Hematopoietic multipotent progenitor cell treated with erythropoietin and hydrocortisone succinate and interleukin-3 and kit ligand, for 8 days (in vitro differentiated cells): ENCODE measurements around the gene MAML2.

ENCODE experiments used
- DNase-seq: peaks from one replicate; pipeline ENCODE4 v3.0.0-alpha.2; 2015

The MAML2 gene

DNA sequence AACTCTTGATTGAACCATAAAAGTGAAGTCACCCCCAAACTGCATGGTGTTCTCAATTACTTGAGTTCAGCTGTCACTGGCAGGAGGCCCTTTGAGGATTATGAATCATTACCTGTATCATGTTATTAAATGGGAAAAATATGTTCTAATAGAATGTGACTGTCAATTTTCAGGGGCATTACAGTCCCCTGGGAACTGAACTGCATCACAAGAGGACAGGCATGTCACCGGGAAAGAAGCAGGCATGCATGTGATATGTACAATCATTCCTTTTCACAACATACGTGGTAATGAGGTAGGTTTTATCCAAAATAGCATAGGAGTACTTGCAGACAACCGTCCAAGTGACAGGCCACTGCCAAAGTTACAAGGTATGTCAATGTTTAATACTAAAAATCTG, 165.8 kb downstream of the MAML2 start:
- DNase-seq, result no peak

DNA sequence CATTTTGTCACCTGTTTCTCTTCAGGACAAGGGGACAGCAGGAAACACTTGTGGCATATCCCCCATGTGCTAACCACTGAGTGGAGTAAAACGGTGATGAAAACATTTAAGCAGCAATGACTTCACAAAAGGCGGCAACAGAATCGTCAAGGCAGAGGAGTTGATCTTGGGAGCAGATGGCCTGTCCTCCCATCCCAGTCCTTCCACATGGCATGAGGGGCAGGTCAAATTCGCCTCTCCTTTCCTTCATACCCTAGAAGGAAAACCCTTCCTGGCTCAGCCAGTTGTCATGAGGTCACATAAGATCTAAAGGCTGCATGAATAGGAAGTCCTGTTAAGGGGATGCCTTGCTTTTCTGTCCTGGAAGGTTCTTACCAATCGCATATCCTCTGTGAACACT, 169.1 kb downstream of the MAML2 start:
- no peak for DNase-seq

DNA sequence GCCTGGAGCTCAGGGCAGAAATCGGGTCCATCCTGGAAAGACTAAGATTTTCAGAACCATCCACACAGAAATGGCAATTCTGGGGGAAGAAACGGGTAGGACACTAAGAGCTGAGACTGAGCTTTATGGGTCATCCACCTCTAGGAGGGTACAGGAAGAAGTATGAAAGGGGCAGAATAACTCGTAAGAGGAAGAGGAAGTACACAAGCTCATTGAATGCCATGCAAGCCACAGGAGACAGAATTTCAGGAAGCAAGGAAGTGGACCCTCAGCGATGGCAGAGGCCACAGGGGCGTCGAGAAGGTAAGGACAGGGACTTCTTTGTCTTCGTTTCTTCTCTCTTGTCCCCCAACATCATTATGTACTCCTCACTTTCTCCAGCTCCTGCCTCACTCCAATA, 169.6 kb downstream of the MAML2 start:
- no peak for DNase-seq

DNA sequence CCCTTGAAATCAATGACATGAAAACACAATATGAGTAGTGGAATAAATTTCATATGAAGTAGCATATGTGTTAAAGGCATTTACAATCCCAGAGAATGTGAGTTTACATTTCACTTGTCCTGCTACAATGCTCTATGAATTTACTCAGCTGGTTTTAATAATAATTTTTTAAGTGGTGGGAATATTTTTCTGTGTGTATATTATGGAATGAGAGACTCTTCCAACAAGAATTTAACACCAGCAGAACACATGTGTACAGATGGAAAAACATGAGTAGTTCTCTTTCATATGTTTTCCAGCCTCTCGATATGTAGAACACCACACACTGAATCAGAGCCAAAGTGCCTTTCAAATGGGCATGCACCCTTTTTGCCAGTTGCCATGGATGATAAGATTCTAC, 170.4 kb downstream of the MAML2 start:
- DNase-seq, result no peak

DNA sequence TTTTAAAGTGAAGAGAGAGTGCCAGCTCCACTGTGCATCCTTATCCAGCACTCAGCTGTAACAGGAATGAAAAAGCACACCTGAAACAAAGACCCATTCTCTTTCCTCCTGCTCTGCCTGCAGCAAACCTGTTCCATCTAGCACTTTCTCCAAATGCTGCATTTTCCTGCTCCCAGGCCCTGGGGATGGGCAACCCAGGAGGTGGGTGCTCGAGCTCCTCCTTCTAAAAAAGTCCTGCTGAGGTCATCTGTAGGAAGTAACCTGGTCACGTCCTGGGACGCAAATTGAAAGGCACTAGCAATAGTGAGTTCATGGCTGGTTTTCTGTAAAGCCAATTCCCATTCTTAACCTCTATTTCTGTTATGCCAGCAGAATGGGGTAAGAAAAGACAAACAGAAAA, 173.7 kb downstream of the MAML2 start:
- no peak for DNase-seq

DNA sequence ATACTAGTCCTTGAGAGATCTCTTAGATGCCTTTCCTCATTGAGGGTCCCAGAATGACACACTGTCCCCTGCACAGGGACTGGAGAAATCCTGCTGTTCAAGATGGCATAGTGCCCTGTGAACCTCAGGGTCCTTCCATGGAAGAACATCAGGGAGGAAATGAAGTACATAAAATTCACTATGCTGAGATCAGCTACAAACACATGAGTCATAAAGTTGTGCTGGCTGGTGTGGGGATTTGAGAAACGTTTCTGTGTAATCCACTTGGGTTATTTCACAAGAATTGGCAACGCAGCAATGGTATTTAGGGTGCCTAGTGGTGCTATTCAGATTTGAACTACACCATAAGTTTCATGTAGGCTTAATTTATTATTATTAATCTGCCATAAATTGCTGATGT, 174.4 kb downstream of the MAML2 start:
- no peak for DNase-seq

DNA sequence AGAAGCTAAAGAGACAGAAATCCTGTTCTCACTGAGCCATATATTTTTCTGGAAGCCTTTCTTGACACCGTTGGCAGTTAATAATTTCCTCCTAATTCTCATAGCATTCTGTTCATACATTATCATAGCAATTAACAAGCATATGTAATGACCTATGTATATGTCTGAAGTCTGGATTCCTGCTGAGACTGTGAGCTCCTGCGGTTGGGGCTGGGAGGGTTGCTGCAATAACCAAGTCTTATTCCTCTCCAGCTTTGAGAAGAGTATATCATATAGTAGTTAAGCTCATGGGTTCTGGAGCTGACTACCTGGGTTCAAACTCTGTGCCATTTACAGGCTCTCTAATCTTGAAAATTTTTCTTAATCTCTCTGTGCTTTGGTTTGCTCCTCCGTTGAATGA, 175.2 kb downstream of the MAML2 start:
- DNase-seq, result no peak

DNA sequence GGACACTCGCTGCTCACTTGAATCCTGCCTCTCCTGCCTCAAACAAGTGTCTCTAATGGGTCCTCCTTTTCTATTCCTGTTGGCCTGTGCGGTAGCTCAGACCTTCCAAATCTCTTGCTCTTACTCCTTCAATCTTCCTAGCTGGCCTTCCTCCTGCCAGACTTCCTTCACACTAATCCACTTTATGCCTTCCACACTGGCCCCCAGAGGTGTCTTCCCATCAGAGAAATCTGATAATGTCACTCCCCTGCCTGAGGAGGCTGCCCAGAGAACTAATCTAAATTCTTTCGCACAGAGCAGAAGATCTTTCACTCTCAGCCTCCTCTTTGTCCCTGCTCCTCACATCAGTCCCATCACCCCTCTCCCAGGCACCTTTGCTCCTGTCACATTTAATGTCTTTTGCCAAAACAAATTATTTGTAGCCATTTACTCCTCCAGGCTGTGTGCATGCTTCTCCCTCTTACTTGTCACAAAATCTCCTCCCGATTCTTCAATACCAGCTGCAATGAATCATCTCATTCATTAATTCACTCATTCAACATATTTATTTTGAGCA, 175.7 kb downstream of the MAML2 start:
- DNase-seq, result no peak

DNA sequence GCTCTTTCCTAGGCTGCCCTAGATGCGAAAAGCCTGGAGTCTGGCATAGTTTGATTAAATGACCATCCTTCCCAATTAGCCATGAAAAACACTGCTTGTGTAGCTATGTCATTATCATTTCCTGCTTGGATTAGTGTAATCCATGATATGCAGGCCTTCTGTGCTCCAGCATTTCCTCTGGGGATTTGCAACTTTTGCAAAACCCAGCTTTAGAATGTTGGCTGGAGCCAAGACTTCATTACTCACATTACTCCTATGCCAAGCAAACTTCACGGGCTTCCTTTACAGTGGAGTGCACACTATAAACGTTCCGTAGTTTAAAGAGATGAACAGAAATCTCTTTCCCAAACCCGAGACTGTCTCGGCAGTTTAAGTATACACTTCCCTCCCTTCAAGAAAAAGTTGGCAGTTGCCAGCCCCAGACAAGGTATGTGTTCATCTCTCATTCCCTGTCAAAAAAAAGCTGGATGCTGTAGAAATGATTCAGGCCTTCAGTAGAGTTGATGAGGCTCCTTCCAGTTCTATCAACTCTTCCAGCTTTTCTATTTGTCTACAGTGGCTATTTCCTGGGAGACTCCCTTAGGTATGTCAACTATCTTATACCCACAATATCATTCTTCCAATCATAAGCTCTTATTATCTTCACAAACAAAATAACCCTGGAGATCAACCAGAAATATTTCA, 180.0 kb downstream of the MAML2 start:
- DNase-seq, result no peak

DNA sequence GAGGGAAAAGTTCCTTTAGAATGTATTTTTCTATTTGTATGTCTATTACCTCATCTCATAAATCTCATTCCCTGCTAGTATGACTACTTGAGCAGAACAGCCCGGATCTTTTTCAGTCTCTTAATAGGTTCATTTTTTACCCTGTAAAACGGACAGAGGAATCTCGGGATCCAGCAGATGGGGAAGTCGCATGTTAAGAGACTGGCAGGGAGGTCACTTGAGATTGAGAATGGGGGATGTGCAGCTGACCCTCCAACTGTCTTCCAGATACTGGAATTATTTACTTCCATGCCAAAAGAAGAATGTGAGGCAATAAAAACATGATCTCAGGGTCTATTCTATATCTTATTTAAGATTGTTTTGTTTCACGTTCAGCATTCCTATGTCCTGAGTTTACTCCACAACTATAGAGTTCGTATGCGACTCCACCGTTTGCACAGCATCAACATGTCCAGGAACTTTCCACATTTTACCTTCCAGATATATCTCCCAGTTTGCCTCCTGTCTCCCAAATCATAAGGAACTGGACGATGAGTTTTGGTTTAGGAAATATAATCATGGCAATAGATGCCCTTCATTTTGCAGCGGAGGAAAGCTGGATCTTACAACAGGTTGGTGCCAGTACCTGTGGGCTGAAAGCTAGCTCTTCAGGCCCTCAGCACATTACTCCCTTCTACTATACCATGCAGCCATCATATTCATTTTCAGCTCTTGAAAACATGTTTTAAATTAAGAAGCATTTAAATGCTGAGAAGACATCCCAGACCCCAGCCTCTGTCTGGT, 181.5 kb downstream of the MAML2 start:
- DNase-seq, result no peak

DNA sequence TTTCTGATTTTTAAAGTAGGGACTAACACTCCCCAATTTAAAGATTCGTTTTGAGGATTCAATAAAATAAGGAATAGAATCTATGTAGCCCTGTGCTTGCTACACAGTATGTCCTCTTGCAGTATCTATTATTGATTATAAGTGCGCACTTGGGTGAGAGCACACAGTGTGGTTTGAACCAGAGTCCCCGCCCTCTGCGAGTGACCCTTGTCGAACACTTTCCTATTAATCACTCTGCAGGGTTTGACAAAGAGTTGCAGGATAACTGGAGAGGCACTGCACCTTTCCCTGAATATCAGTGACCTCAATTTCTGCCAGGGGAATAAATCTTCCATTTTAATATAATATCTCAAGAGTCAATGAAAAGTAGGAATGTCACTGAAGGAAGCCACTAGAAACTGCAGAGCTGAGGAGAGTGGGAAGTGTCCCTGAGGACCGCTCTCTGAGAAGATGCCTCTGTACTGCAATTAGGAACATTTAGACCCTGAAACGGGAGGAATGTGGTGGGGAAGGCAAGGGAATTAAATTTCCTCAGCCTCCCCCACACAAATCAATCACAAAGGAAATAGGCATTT, 182.2 kb downstream of the MAML2 start:
- DNase-seq, result no peak

DNA sequence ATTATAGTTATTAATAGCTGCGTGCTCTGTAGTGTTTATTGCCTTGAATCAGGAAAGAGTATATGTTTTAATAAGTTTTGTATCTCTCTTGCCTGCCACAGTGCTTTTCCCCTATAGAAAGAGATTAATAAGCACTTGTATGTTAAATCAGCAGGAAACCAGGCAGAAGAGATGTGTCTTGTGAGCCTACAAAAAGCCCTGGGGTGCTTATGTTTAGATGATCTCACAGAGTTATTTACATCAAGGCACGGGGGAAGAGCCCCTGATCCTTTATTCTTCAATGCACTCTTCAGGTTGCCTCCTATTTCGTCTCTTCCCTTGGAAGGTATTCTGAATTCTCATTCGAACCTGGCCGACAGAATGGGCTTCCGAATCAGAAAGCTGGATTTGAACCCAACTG, 183.0 kb downstream of the MAML2 start:
- DNase-seq, result no peak

DNA sequence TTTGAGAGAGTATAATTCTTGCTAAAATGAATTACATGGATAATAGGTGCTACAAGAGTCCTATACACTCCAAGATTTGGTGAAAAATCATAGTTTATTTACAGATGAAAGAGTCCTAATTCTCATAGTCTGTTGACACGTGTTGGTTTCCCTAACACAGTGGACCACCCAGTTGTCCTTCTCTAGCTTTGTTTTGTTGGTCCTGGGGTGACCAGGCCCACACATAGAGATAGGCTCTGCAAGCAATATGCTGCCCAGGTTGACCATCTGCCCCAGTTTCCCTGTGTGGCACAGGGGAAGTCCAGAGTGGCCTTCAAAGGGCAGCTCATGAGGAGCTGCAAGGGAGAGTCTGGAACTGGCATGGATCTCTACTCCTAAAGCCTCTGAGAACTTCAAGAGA, 184.9 kb downstream of the MAML2 start:
- no peak for DNase-seq

DNA sequence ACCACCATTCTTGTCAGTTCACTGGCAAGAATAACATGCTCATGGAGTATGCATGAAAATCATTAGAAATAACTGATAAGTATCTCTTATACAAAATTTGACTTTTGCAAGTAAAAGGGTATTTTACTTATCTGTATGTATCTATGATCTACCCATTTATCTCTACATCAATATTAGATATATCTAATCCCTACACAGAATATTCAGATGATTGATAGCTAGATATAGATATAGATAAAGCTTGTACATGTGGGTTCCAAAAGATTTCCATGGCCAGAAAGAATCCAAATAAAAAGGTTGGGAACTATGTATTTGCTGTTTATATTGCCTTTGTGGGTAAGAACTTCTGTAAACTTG, 185.5 kb downstream of the MAML2 start:
- DNase-seq, result no peak

DNA sequence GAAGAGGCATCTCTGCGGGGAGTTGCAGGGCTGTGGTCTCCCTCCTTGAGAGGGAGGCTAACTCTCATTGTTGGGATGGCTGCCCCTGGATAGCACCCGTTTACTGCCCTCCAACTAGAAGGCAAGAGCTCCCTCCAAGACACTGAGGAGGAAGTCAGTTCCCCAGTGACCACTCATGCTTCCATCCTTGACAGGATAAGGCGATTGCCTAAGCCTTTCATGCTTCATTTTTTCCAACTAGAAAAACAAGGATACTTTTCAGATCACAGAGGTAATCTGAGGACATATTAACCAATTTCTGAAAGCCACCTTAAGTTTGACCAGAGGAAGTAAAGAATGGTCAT, 186.6 kb downstream of the MAML2 start:
- no peak for DNase-seq

DNA sequence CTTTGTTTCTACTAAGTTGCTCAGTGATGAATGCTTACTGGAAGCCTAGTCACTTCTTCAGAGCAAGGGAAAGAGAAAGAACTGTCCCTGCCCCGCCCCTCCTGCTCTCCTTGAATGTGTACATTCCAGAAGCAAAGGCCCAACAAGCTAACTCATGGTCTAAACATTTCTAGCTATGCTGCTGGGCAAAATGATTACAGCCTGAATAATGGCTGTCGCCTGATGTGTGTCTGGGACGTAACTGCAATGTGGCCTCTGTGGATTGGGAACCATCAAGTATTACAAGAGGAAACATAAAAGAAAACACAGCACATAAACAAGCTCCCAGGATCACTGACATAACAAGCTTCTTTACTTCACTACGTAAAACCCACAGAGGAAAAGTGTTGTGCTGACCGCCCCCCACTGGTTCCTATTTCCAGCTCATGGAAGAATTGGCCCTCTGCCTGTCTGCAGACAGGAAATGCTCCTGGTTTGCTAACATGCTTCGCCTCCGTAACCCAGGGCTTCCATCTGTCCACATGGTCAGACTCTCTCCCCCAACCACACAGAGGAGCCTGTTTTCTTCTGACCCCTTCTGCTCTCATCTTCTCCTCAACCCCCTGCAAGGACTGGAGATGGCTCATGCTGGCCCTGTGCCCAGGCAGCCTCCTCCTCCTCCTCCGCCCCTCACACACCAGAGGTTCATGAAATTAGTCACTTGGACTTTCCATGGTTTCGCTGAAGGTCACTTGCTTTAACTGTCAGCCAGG, 187.2 kb downstream of the MAML2 start:
- no peak for DNase-seq

DNA sequence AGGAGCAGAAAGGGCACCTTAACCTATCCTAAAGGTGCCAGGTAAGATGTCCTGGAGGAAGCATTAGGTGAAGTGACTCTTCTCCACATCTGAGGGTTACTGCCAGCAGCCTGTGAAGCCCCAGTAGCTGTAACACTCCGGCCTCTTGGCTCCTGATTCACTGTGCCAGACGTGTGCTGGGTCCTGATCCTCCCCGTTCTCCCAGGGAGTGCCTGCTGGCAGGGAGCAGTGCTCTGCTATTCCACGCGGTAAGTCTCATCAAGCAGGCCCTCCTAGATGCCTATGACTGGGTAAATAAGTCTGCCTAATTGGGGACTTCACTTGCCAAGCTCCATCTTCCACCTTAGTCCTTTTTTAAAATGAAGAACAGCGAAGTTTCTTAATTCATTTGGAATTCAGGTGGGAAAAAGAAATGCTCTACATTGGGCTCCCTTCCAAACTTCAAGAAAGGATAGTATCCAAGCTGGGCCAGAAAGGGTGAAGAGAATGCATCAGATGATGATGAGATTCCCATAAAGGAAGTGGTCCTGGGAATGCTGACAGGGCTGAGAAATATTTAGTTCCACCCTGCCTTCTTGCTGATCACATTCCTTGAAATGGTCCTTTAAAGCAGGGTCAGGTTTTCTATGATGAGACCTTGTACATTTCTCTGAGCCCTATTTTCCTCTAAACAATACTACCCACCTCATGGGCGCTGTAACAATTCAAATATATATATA, 188.0 kb downstream of the MAML2 start:
- no peak for DNase-seq

DNA sequence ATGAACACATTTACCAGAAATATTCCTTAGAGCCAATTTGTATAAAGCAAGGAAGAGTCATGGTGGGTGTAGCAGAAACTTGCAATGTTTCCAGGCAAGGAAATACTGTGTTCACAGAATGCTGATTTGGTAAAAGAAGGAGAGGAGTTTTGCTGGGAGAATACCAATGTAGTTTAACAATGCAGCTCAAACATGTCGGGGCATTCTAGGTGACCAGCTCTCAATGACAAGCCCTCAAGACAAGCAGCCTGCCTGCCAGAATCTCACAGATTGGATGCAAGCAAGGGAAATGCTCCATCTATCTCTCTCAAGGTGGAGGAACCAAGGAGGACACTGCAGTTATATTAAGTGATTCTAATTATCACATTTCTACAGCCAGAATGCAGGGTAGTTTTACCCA, 190.4 kb downstream of the MAML2 start:
- DNase-seq, result no peak

DNA sequence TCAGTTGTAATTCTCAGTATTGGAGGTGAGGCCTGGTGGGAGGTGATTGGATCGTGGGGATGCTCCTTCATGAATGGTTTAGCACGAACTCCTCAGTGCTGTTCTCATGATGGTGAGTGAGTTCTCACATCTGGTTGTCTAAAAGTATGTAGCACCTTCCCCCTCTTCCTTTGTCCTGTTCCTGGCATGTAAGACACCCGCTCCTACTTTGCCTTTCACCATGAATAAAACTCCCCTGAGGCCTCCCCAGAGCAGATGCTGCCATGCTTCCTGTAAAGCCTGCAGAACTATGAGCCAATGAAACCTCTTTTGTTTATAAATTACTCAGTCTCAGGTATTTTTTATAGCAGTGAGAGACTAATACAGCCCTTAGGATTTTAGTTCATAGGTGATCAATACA, 191.5 kb downstream of the MAML2 start:
- DNase-seq, result no peak

DNA sequence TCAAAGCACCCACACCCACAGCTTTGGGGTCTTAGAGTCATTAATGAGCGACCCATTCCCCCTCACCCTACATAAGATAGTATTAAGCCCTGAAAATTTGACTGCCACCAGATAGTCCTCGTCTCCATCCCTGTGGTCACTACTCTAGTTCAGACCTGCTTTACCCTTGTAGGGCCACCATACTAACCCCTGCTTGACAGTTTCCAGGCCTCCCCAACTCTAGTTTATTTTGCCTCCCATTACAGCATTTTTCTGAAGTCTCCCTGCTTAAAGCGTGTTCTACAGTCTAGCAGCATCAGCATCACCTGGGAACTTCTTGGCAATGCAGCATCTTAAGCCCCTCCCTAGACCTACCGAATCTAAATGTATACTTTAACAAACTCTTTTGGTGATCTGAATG, 192.4 kb downstream of the MAML2 start:
- DNase-seq, result no peak

DNA sequence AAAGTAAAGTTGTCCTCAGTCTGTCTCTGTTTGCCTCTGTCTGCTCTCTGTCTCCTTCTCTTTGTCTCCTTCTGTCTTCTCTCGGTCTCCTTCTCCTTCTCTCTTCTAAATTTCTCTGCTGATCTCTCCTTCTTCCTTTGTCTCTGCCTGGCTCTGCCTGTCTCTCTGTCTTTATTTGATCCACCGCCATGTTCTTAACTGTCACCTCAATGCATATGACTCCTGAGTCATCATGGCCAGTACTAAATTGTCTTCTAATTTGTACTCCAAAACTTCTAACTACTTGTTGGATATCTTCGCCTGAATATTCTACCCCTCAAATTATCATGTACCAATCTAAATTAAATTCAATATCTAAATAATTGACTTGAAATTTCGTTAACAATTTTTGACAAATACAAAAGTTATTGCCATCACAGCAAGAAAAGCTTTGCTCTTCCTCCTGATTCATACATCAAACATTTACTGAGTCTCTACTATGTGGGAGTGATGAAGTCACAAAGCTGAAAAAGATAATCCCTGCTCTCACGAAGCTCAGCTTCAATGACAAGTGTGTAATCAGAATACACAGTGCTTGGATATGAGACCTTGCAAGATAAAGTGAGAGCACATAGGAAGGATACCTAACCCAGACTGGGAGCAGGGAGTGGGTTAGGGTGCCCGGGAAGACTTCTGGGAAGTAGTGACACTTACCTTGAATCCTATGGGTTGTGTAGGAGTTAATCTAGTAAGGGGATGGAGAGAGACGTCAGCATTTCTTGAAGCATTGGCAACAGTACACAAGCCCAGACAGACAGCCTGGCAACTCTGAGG, 193.0 kb downstream of the MAML2 start:
- DNase-seq, result no peak

DNA sequence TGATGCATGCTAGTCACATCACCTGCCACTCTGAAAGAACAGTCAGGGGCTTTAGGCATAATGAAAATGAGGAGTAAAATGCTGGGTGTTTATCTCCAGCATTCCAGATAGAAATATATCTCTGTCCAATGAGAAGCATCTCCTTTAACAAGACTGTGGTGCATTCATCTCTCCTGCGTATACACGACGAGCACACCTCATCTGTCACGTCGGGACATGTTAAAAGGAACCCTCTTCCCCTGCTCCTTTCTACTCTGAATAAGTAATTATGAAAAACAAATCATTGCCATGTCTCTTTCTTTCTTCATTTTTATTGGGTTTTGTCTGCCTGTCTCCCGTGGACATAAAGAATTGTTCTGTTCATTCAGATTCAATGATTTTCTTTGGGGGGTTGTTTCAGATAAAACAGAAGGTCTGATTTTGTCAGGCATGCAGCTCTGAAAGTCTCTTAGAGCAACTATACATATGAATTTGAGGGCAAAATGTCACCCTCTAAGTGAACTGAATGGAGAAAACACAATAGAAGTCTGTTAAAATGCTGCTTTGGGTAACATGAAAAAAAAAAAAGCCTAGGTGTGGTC, 195.0 kb downstream of the MAML2 start:
- no peak for DNase-seq
